ENCODE results near the gene NECAB3. TPM values are rescaled to one million over a fixed set of nuclear protein-coding genes. Genes with fewer than 3 reads are reported as not detected.

The NECAB3 gene
- total RNA-seq, 1 experiment from 2014 or later = 46.4 TPM

- in situ Hi-C loops (cut with HindIII; ENCODE audit: low pct_unique_long_range_greater_than_20kb, low sequenced_read_pairs) (no loop called here), intact Hi-C loops (cut with micrococcal nuclease; ENCODE audit: unreplicated experiment) (no loop called here)
- ATAC-seq = no peak
- no peaks in the 10 kb centered on the region for H3K9me3 ChIP-seq (ENCODE audit: control insufficient read depth, insufficient read depth, low read depth, low read length)
- H3K4me3 ChIP-seq (ENCODE audit: low read depth in 2 of 2, low read length in 2 of 2) = no peak overlapping the region
- ChIA-PET POLR2A (no interaction called here), CTCF (no interaction called here)
- H3K4me1 ChIP-seq (ENCODE audit: control insufficient read depth, insufficient read depth, low read length) = no peaks in the 10 kb centered on the region
- H3K27ac ChIP-seq (ENCODE audit: low read length) = no peak overlapping the region
- TF ChIP-seq REST (IDR thresholded peaks at IDR 0.05; ENCODE audit: insufficient read depth in 1 of 2, low read depth in 2 of 2, low read length in 1 of 2) = no peak
- no peak for TF ChIP-seq CTCF (IDR thresholded peaks at IDR 0.05)
- no peak for TF ChIP-seq SIN3A (IDR thresholded peaks at IDR 0.05; ENCODE audit: borderline replicate concordance, insufficient read depth, low read depth, low read length)
- no peak for TF ChIP-seq TCF7L2 (IDR thresholded peaks at IDR 0.05; ENCODE audit: low read depth, low read length)
- no peak for TF ChIP-seq POLR2AphosphoS5 (IDR thresholded peaks at IDR 0.05; ENCODE audit: low read depth, low read length)
- peaks cover 3% of the 10 kb centered on the region; the same call in 1 of the 2 replicates for H3K36me3 ChIP-seq (ENCODE audit: control insufficient read depth, insufficient read depth, low read length)
- no peaks in the 10 kb centered on the region for H3K27me3 ChIP-seq (ENCODE audit: control insufficient read depth, insufficient read depth, low read length)
- no TSS peak for BruUV-seq (replicated peaks)
- DNase-seq (ENCODE audit: low read depth, low spot score) = no peak
These were observed 63.1 kb downstream of the NECAB3 start for GRCh38 chr20:33611106-33611505.

- CTCF ChIA-PET = interaction anchor here (0.6 kb wide), 1 partner anchor 143 kb away, joined by 3 read pairs; no protein-coding TSS in a partner anchor
These were observed 64.7 kb downstream of the NECAB3 start for GRCh38 chr20:33609504-33609903.

More at GRCh38 chr20:33609504-33609903, 64.7 kb downstream of the NECAB3 start:
- TF ChIP-seq POLR2AphosphoS5 (IDR thresholded peaks at IDR 0.05; ENCODE audit: low read depth, low read length) (no peak), REST (IDR thresholded peaks at IDR 0.05; ENCODE audit: insufficient read depth in 1 of 2, low read depth in 2 of 2, low read length in 1 of 2) (no peak), SIN3A (IDR thresholded peaks at IDR 0.05; ENCODE audit: borderline replicate concordance, insufficient read depth, low read depth, low read length) (no peak), TCF7L2 (IDR thresholded peaks at IDR 0.05; ENCODE audit: low read depth, low read length) (no peak), CTCF (IDR thresholded peaks at IDR 0.05) (no peak)
- Histone ChIP-seq H3K4me1 (ENCODE audit: control insufficient read depth, insufficient read depth, low read length) (no peaks in the 10 kb centered on the region), H3K27ac (ENCODE audit: low read length) (no peak overlapping the region), H3K36me3 (ENCODE audit: control insufficient read depth, insufficient read depth, low read length) (peaks cover 3% of the 10 kb centered on the region; the same call in 1 of the 2 replicates), H3K9me3 (ENCODE audit: control insufficient read depth, insufficient read depth, low read depth, low read length) (no peaks in the 10 kb centered on the region), H3K27me3 (ENCODE audit: control insufficient read depth, insufficient read depth, low read length) (no peaks in the 10 kb centered on the region), H3K4me3 (ENCODE audit: low read depth in 2 of 2, low read length in 2 of 2) (no peak overlapping the region)
- ATAC-seq (no peak), DNase-seq (ENCODE audit: low read depth, low spot score) (no peak)
- intact Hi-C loops (cut with micrococcal nuclease; ENCODE audit: unreplicated experiment) = no loop called here
- in situ Hi-C loops (cut with HindIII; ENCODE audit: low pct_unique_long_range_greater_than_20kb, low sequenced_read_pairs) = no loop called here
- no TSS peak for BruUV-seq (replicated peaks)
- POLR2A ChIA-PET = no interaction called here

Data from Panc1 (cell line).